ENCODE measurements around the gene AK6. TPM values are rescaled to one million over a fixed set of nuclear protein-coding genes. Genes with fewer than 3 reads are reported as not detected.
A peak's percentile ranks its signal among the peaks of the same experiment; 100 is the strongest.
"Not testable (repeated sequence)": the region's sequence is repeated elsewhere in the genome, so short reads cannot be mapped to it uniquely, and the experiment has no call there.

The AK6 gene
- total and polyA plus RNA-seq, 10 of the 15 experiments (the other 5 are each of a cell fraction or from before 2014, with no cell fraction given): 45.2 to 446 (median 86.6) TPM

- Histone ChIP-seq H3K27ac (ENCODE audit: control insufficient read depth, insufficient read depth) (peak overlapping the region; percentile 99), H3K4me3 (peak overlapping the region; percentile 70), H3K4me1 (ENCODE audit: control insufficient read depth, insufficient read depth, low read length) (peaks cover 12% of the 10 kb centered on the region), H3K27me3 (replicated peaks in 1 of 2; ENCODE audit: control insufficient read depth in 2 of 2, insufficient read depth in 2 of 2, low read length in 1 of 2) (no peaks in the 10 kb centered on the region), H4K20me1 (ENCODE audit: control insufficient read depth, insufficient read depth) (no peaks in the 10 kb centered on the region), H3K9me3 (replicated peaks; ENCODE audit: control insufficient read depth, insufficient read depth, low read length) (no peaks in the 10 kb centered on the region), H3K9ac (ENCODE audit: control insufficient read depth, insufficient read depth, low read length) (peak overlapping the region; percentile 61), H3K36me3 (ENCODE audit: control insufficient read depth in 2 of 2, insufficient read depth in 2 of 2, low read length in 1 of 2) (no peaks in the 10 kb centered on the region), H3K4me2 (ENCODE audit: control insufficient read depth, insufficient read depth) (peak overlapping the region; percentile 87), H3K79me2 (ENCODE audit: control insufficient read depth, insufficient read depth, low read length) (peaks cover 77% of the 10 kb centered on the region), H2AFZ (ENCODE audit: control insufficient read depth, low read depth, low read length) (no peak overlapping the region)
- ChIA-PET POLR2A (interaction anchor here (0.8 to 1.5 kb wide), 7 partner anchors 15 to 279 kb away, joined by 3 to 7 read pairs (median 3); partner anchors contain the start of gene CCDC125), SMC1A (ENCODE audit: uncharacterized antibody, unreplicated experiment) (interaction anchor here (0.7 to 2.1 kb wide), 14 partner anchors 12 to 279 kb away, joined by 3 to 9 read pairs (median 3); partner anchors contain the start of genes CCDC125 and SLC30A5), CTCF (interaction anchor here (0.9 to 2.1 kb wide), 4 partner anchors 38 to 330 kb away, joined by 3 to 11 read pairs (median 6); partner anchors contain the start of gene SLC30A5), RAD21 (ENCODE audit: unreplicated experiment) (interaction anchor here (0.9 to 2.8 kb wide), 6 partner anchors 40 to 330 kb away, joined by 3 to 21 read pairs (median 3); partner anchors contain the start of genes CDK7 and SLC30A5)
- FAIRE-seq (no peak), DNase-seq (ENCODE audit: low read depth, low spot score) (no peak), ATAC-seq (no peak)
- in situ Hi-C loops (cut with MboI): no loop called here
- no TSS peak for BruUV-seq (replicated peaks)
- no peak for TF ChIP-seq FOXM1 (IDR thresholded peaks at IDR 0.05; ENCODE audit: low read depth, low read length)
- no peak for TF ChIP-seq CHD1 (IDR thresholded peaks at IDR 0.05; ENCODE audit: low read depth, low read length)
- TF ChIP-seq MLLT1 (IDR thresholded peaks at IDR 0.05): peak; percentile 81
- TF ChIP-seq ETV6 (conservative IDR thresholded peaks at IDR 0.05 in 1 of 2, IDR thresholded peaks at IDR 0.05 in 1 of 2; ENCODE audit: borderline replicate concordance in 1 of 2, low read depth in 1 of 2): no peak
- intact Hi-C loops (cut with micrococcal nuclease; ENCODE audit: unreplicated experiment): loop anchor here (10.0 kb wide), 2 partner anchors 62 to 122 kb away; partner anchors contain the start of gene OCLN
- 93% methylated on average over 5 of the region's 5 CpGs for WGBS (ENCODE audit: insufficient coverage, insufficient replicate concordance, low lambda C conversion rate, missing lambda C conversion rate)
Observed at GRCh38 chr5:69372394-69372793, 3.1 kb upstream of the AK6 start.

GRCh38 chr5:69370335-69370734 is 1.0 kb upstream of the AK6 start:
- under 1% methylated on average over 16 of the region's 16 CpGs for WGBS (ENCODE audit: insufficient coverage, insufficient replicate concordance, low lambda C conversion rate, missing lambda C conversion rate)
- ChIA-PET SMC1A (ENCODE audit: uncharacterized antibody, unreplicated experiment) (interaction anchor here (1.2 to 1.9 kb wide), 3 partner anchors 10 to 277 kb away, joined by 3 to 5 read pairs (median 5); no protein-coding TSS in a partner anchor), CTCF (interaction anchor here (0.6 to 0.8 kb wide), 3 partner anchors 9 to 327 kb away, joined by 3 read pairs; partner anchors contain the start of gene SLC30A5), POLR2A (interaction anchor here (1.1 to 1.4 kb wide), 3 partner anchors 36 to 135 kb away, joined by 3 to 5 read pairs (median 4); partner anchors contain the start of gene CDK7), RAD21 (ENCODE audit: unreplicated experiment) (interaction anchor here (0.7 kb wide), 1 partner anchor 16 kb away, joined by 3 read pairs; no protein-coding TSS in a partner anchor)
- Histone ChIP-seq H3K79me2 (ENCODE audit: control insufficient read depth, insufficient read depth, low read length) (peaks cover 88% of the 10 kb centered on the region), H2AFZ (ENCODE audit: control insufficient read depth, low read depth, low read length) (peak overlapping the region; percentile 96; the same call in 1 of the 2 replicates), H3K9ac (ENCODE audit: control insufficient read depth, insufficient read depth, low read length) (peak overlapping the region; percentile 97), H3K4me3 (peak overlapping the region; percentile 93), H3K27ac (ENCODE audit: control insufficient read depth, insufficient read depth) (peak overlapping the region; percentile 99), H3K4me2 (ENCODE audit: control insufficient read depth, insufficient read depth) (peak overlapping the region; percentile 87)
- H4K20me1 ChIP-seq (ENCODE audit: control insufficient read depth, insufficient read depth); ATAC-seq; FAIRE-seq; DNase-seq (ENCODE audit: low read depth, low spot score); H3K36me3 ChIP-seq (ENCODE audit: control insufficient read depth in 2 of 2, insufficient read depth in 2 of 2, low read length in 1 of 2); H3K9me3 ChIP-seq (replicated peaks; ENCODE audit: control insufficient read depth, insufficient read depth, low read length); H3K27me3 ChIP-seq (replicated peaks in 1 of 2; ENCODE audit: control insufficient read depth in 2 of 2, insufficient read depth in 2 of 2, low read length in 1 of 2); H3K4me1 ChIP-seq (ENCODE audit: control insufficient read depth, insufficient read depth, low read length); in situ Hi-C loops (cut with MboI); BruUV-seq (replicated peaks): not testable (repeated sequence)
- intact Hi-C loops (cut with micrococcal nuclease; ENCODE audit: unreplicated experiment): loop anchor here (10.0 kb wide), 2 partner anchors 64 to 124 kb away; partner anchors contain the start of gene OCLN

All from GM12878 (cell line).